ENCODE measurements around the gene AGO1.

AGO1 gene

GRCh38 chr1:35894183-35894582 lies 11.2 kb downstream of the AGO1 start:
- peaks cover 9% of the 10 kb centered on the region for H3K36me3 ChIP-seq (ENCODE audit: control insufficient read depth, insufficient read depth, low read length)

GRCh38 chr1:35894656-35895055 lies 11.6 kb downstream of the AGO1 start:
- Histone ChIP-seq H3K4me3 (ENCODE audit: low read length) (no peak overlapping the region), H3K9ac (ENCODE audit: low read length) (no peak overlapping the region), H3K27me3 (ENCODE audit: control insufficient read depth, insufficient read depth, low read length) (no peaks in the 10 kb centered on the region), H3K36me3 (ENCODE audit: control insufficient read depth, insufficient read depth, low read length) (peaks cover 9% of the 10 kb centered on the region), H3K9me3 (ENCODE audit: control insufficient read depth, low read length) (no peaks in the 10 kb centered on the region), H3K4me1 (ENCODE audit: control insufficient read depth, insufficient read depth, low read length) (no peaks in the 10 kb centered on the region)

More at GRCh38 chr1:35894183-35894582, 11.2 kb downstream of the AGO1 start:
- Histone ChIP-seq H3K9me3 (ENCODE audit: control insufficient read depth, low read length) (no peaks in the 10 kb centered on the region), H3K9ac (ENCODE audit: low read length) (no peak overlapping the region), H3K4me3 (ENCODE audit: low read length) (no peak overlapping the region), H3K4me1 (ENCODE audit: control insufficient read depth, insufficient read depth, low read length) (no peaks in the 10 kb centered on the region), H3K27me3 (ENCODE audit: control insufficient read depth, insufficient read depth, low read length) (no peaks in the 10 kb centered on the region)

- Histone ChIP-seq H3K9me3 (ENCODE audit: control insufficient read depth, low read length) (no peaks in the 10 kb centered on the region), H3K27me3 (ENCODE audit: control insufficient read depth, insufficient read depth, low read length) (no peaks in the 10 kb centered on the region), H3K9ac (ENCODE audit: low read length) (no peak overlapping the region), H3K4me3 (ENCODE audit: low read length) (no peak overlapping the region), H3K4me1 (ENCODE audit: control insufficient read depth, insufficient read depth, low read length) (no peaks in the 10 kb centered on the region), H3K36me3 (ENCODE audit: control insufficient read depth, insufficient read depth, low read length) (peaks cover 6% of the 10 kb centered on the region)
Observed at GRCh38 chr1:35899941-35900340, 16.9 kb downstream of the AGO1 start.

GRCh38 chr1:35901235-35901634 lies 18.2 kb downstream of the AGO1 start:
- Histone ChIP-seq H3K4me3 (ENCODE audit: low read length) (no peak overlapping the region), H3K9me3 (ENCODE audit: control insufficient read depth, low read length) (no peaks in the 10 kb centered on the region), H3K36me3 (ENCODE audit: control insufficient read depth, insufficient read depth, low read length) (peaks cover 4% of the 10 kb centered on the region), H3K27me3 (ENCODE audit: control insufficient read depth, insufficient read depth, low read length) (no peaks in the 10 kb centered on the region), H3K4me1 (ENCODE audit: control insufficient read depth, insufficient read depth, low read length) (no peaks in the 10 kb centered on the region), H3K9ac (ENCODE audit: low read length) (no peak overlapping the region)

- peaks cover 9% of the 10 kb centered on the region for H3K36me3 ChIP-seq (ENCODE audit: control insufficient read depth, insufficient read depth, low read length)
- H3K9ac ChIP-seq (ENCODE audit: low read length): no peak overlapping the region
- no peaks in the 10 kb centered on the region for H3K27me3 ChIP-seq (ENCODE audit: control insufficient read depth, insufficient read depth, low read length)
- H3K4me3 ChIP-seq (ENCODE audit: low read length): no peak overlapping the region
- no peaks in the 10 kb centered on the region for H3K4me1 ChIP-seq (ENCODE audit: control insufficient read depth, insufficient read depth, low read length)
- H3K9me3 ChIP-seq (ENCODE audit: control insufficient read depth, low read length): no peaks in the 10 kb centered on the region
Observed at GRCh38 chr1:35902671-35903070, 19.7 kb downstream of the AGO1 start.

GRCh38 chr1:35914717-35915116 lies 31.7 kb downstream of the AGO1 start:
- Histone ChIP-seq H3K27me3 (ENCODE audit: control insufficient read depth, insufficient read depth, low read length) (no peaks in the 10 kb centered on the region), H3K36me3 (ENCODE audit: control insufficient read depth, insufficient read depth, low read length) (peaks cover 22% of the 10 kb centered on the region), H3K9ac (ENCODE audit: low read length) (no peak overlapping the region), H3K4me1 (ENCODE audit: control insufficient read depth, insufficient read depth, low read length) (no peaks in the 10 kb centered on the region), H3K4me3 (ENCODE audit: low read length) (no peak overlapping the region), H3K9me3 (ENCODE audit: control insufficient read depth, low read length) (no peaks in the 10 kb centered on the region)

GRCh38 chr1:35915693-35916092 lies 32.7 kb downstream of the AGO1 start:
- H3K36me3 ChIP-seq (ENCODE audit: control insufficient read depth, insufficient read depth, low read length): peaks cover 22% of the 10 kb centered on the region

GRCh38 chr1:35923791-35924221 lies 40.8 kb downstream of the AGO1 start:
- no peaks in the 10 kb centered on the region for H3K27me3 ChIP-seq (ENCODE audit: control insufficient read depth, insufficient read depth, low read length)
- no peaks in the 10 kb centered on the region for H3K4me1 ChIP-seq (ENCODE audit: control insufficient read depth, insufficient read depth, low read length)
- H3K9me3 ChIP-seq (ENCODE audit: control insufficient read depth, low read length): no peaks in the 10 kb centered on the region
- H3K9ac ChIP-seq (ENCODE audit: low read length): no peak overlapping the region
- no peaks in the 10 kb centered on the region for H3K36me3 ChIP-seq (ENCODE audit: control insufficient read depth, insufficient read depth, low read length)
- no peak overlapping the region for H3K4me3 ChIP-seq (ENCODE audit: low read length)

More at GRCh38 chr1:35915693-35916092, 32.7 kb downstream of the AGO1 start:
- no peak overlapping the region for H3K4me3 ChIP-seq (ENCODE audit: low read length)
- H3K4me1 ChIP-seq (ENCODE audit: control insufficient read depth, insufficient read depth, low read length): no peaks in the 10 kb centered on the region
- H3K9me3 ChIP-seq (ENCODE audit: control insufficient read depth, low read length): no peaks in the 10 kb centered on the region
- H3K27me3 ChIP-seq (ENCODE audit: control insufficient read depth, insufficient read depth, low read length): no peaks in the 10 kb centered on the region
- no peak overlapping the region for H3K9ac ChIP-seq (ENCODE audit: low read length)

- Histone ChIP-seq H3K27me3 (ENCODE audit: control insufficient read depth, insufficient read depth, low read length) (no peaks in the 10 kb centered on the region), H3K9me3 (ENCODE audit: control insufficient read depth, low read length) (no peaks in the 10 kb centered on the region), H3K4me1 (ENCODE audit: control insufficient read depth, insufficient read depth, low read length) (peaks cover under 1% of the 10 kb centered on the region), H3K9ac (ENCODE audit: low read length) (no peak overlapping the region), H3K4me3 (ENCODE audit: low read length) (no peak overlapping the region), H3K36me3 (ENCODE audit: control insufficient read depth, insufficient read depth, low read length) (no peaks in the 10 kb centered on the region)
Observed at GRCh38 chr1:35924838-35925237, 41.8 kb downstream of the AGO1 start.

- no peak overlapping the region for H3K4me3 ChIP-seq (ENCODE audit: low read length)
- no peaks in the 10 kb centered on the region for H3K36me3 ChIP-seq (ENCODE audit: control insufficient read depth, insufficient read depth, low read length)
- no peak overlapping the region for H3K9ac ChIP-seq (ENCODE audit: low read length)
- H3K27me3 ChIP-seq (ENCODE audit: control insufficient read depth, insufficient read depth, low read length): no peaks in the 10 kb centered on the region
- H3K4me1 ChIP-seq (ENCODE audit: control insufficient read depth, insufficient read depth, low read length): peaks cover 3% of the 10 kb centered on the region
- H3K9me3 ChIP-seq (ENCODE audit: control insufficient read depth, low read length): no peaks in the 10 kb centered on the region
Observed at GRCh38 chr1:35925741-35926140, 42.7 kb downstream of the AGO1 start.

- Histone ChIP-seq H3K27me3 (ENCODE audit: control insufficient read depth, insufficient read depth, low read length) (no peaks in the 10 kb centered on the region), H3K4me3 (ENCODE audit: low read length) (no peak overlapping the region), H3K9ac (ENCODE audit: low read length) (no peak overlapping the region), H3K36me3 (ENCODE audit: control insufficient read depth, insufficient read depth, low read length) (no peaks in the 10 kb centered on the region), H3K4me1 (ENCODE audit: control insufficient read depth, insufficient read depth, low read length) (peaks cover 10% of the 10 kb centered on the region), H3K9me3 (ENCODE audit: control insufficient read depth, low read length) (no peaks in the 10 kb centered on the region)
Observed at GRCh38 chr1:35927472-35927871, 44.5 kb downstream of the AGO1 start.

GRCh38 chr1:35929730-35930592 lies 47.0 kb downstream of the AGO1 start:
- peak overlapping the region; percentile 84 for H3K4me3 ChIP-seq (ENCODE audit: low read length)
- no peaks in the 10 kb centered on the region for H3K9me3 ChIP-seq (ENCODE audit: control insufficient read depth, low read length)
- no peaks in the 10 kb centered on the region for H3K36me3 ChIP-seq (ENCODE audit: control insufficient read depth, insufficient read depth, low read length)
- peaks cover 10% of the 10 kb centered on the region for H3K4me1 ChIP-seq (ENCODE audit: control insufficient read depth, insufficient read depth, low read length)
- no peaks in the 10 kb centered on the region for H3K27me3 ChIP-seq (ENCODE audit: control insufficient read depth, insufficient read depth, low read length)
- peak overlapping the region; percentile 94 for H3K9ac ChIP-seq (ENCODE audit: low read length)
